OCI-LY1 (cell line): ENCODE results near the gene FBXL17.

Experiments used
- H2AFZ ChIP-seq: fragments of 200-600 bp; sonication (generic), shearing (Covaris generic); 2 replicates; pipeline ENCODE4 v1.6.0; 2014; ENCODE audit warnings: antibody characterized with exemption, mild to moderate bottlenecking, low read length
- H3F3A ChIP-seq: fragments of 200-600 bp; sonication (generic), shearing (Covaris generic); 2 replicates; pipeline ENCODE4 v1.6.0; 2014; ENCODE audit warnings: mild to moderate bottlenecking, antibody characterized with exemption, low read length, moderate library complexity; ENCODE audit not compliant: insufficient read depth
- H3K27ac ChIP-seq: fragments of 200-600 bp; sonication (generic); 2 replicates; pipeline ENCODE4 v1.5.1; 2014; ENCODE audit warnings: low read length, mixed run types, mild to moderate bottlenecking, low read depth; ENCODE audit not compliant: poor library complexity, severe bottlenecking
- H3K27me3 ChIP-seq: fragments of 200-600 bp; sonication (generic); 2 replicates; pipeline ENCODE4 v1.6.0; 2014; ENCODE audit warnings: antibody characterized with exemption, mild to moderate bottlenecking, low read length, moderate library complexity; ENCODE audit not compliant: insufficient read depth
- H3K36me3 ChIP-seq: fragments of 200-600 bp; sonication (generic); 2 replicates; pipeline ENCODE4 v1.6.1; 2014; ENCODE audit warnings: mild to moderate bottlenecking, antibody characterized with exemption, low read length, moderate library complexity, mixed read lengths; ENCODE audit not compliant: insufficient read depth
- H3K4me1 ChIP-seq: fragments of 200-600 bp; sonication (generic); 2 replicates; pipeline ENCODE4 v1.5.1; 2014; ENCODE audit warnings: mild to moderate bottlenecking, low read length, moderate library complexity; ENCODE audit not compliant: insufficient read depth, severe bottlenecking
- H3K4me2 ChIP-seq: fragments of 200-600 bp; sonication (generic), shearing (Covaris generic); 2 replicates; pipeline ENCODE4 v1.6.1; 2014; ENCODE audit warnings: low read length
- H3K4me3 ChIP-seq: fragments of 200-600 bp; sonication (generic); 2 replicates; pipeline ENCODE4 v1.5.1; 2014; ENCODE audit warnings: low read length, low read depth, mild to moderate bottlenecking, mixed read lengths; ENCODE audit not compliant: poor library complexity, severe bottlenecking
- H3K79me2 ChIP-seq: fragments of 200-600 bp; shearing (Covaris generic); 2 replicates; pipeline ENCODE4 v1.6.1; 2016; ENCODE audit warnings: mixed run types, low read length, mixed read lengths; ENCODE audit not compliant: insufficient read depth
- H3K9ac ChIP-seq: fragments of 200-600 bp; sonication (generic), shearing (Covaris generic); 2 replicates; pipeline ENCODE4 v1.6.1; 2014; ENCODE audit warnings: mild to moderate bottlenecking, low read length, mixed read lengths
- H3K9me2 ChIP-seq: fragments of 200-600 bp; sonication (generic), shearing (Covaris generic); 2 replicates; pipeline ENCODE4 v1.6.1; 2014; ENCODE audit warnings: low read depth, mild to moderate bottlenecking, low read length, mixed read lengths
- H3K9me3 ChIP-seq: fragments of 200-600 bp; shearing (Covaris generic); 2 replicates; pipeline ENCODE4 v1.6.1; 2014; ENCODE audit warnings: low read length, mixed read lengths
- H4K20me1 ChIP-seq: fragments of 200-600 bp; sonication (generic), shearing (Covaris generic); 2 replicates; pipeline ENCODE4 v1.6.0; 2016; ENCODE audit warnings: mild to moderate bottlenecking, low read length; ENCODE audit not compliant: insufficient read depth
- EZH2 ChIP-seq: fragments of 200-600 bp; sonication (generic), shearing (Covaris generic); IDR thresholded peaks from 2 replicates; pipeline ENCODE4 v1.8.0; 2017; ENCODE audit warnings: borderline replicate concordance, mixed run types, mild to moderate bottlenecking, antibody characterized with exemption, low read length, moderate library complexity, mixed read lengths
- TF ChIP-seq, protein P1 (sequence below): fragments of 200-600 bp; sonication (generic), shearing (Covaris generic); IDR thresholded peaks from 2 replicates; pipeline ENCODE4 v1.5.1; 2017; ENCODE audit warnings: mild to moderate bottlenecking, antibody characterized with exemption, low read length, moderate library complexity, mixed read lengths

The FBXL17 gene

DNA sequence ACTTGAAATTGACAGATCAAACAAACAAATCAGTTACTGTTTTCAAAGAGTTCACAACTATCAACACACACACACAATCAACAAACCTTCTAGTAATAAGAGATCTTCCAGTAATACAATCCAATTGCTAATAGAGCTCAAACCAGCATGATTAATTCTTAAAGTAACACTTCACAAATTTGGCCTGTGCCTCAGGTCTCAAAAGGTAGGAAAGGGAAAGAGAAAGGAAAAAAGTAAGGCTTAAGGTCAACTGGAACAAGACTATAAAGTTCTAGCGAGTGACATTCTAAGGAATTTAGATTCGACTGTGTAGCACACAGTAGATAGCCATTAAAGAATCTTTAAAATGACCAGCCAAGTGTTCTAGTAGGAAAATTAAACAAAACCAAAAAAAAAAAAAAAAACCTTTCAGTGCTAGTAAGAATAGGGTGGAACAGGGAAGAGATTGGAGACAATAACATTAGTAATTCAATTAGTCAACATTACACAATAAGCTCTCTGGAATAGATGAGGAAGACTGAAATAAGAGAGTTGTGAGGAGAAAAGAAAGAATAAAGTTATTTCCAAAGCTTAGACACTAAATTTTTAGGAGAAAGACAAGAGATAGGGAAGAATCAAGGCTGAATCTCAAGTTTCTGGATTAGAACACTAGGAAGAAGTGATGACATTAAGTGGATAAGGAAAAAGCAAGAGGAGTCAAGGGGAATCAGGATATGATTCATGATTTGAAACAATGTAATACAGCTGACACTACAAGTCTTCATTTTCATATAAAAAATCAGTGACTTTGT lies 86.1 kb downstream of the FBXL17 start:
- Histone ChIP-seq H3K27ac (no peak overlapping the region), H3F3A (no peaks in the 10 kb centered on the region), H3K9me3 (no peaks in the 10 kb centered on the region), H3K36me3 (no peaks in the 10 kb centered on the region), H3K4me2 (no peak overlapping the region), H3K79me2 (no peaks in the 10 kb centered on the region), H3K27me3 (no peaks in the 10 kb centered on the region), H3K9me2 (no peaks in the 10 kb centered on the region), H2AFZ (no peak overlapping the region), H3K9ac (no peak overlapping the region), H3K4me1 (no peaks in the 10 kb centered on the region), H3K4me3 (no peak overlapping the region), H4K20me1 (no peaks in the 10 kb centered on the region)
- TF ChIP-seq, protein P1, sequence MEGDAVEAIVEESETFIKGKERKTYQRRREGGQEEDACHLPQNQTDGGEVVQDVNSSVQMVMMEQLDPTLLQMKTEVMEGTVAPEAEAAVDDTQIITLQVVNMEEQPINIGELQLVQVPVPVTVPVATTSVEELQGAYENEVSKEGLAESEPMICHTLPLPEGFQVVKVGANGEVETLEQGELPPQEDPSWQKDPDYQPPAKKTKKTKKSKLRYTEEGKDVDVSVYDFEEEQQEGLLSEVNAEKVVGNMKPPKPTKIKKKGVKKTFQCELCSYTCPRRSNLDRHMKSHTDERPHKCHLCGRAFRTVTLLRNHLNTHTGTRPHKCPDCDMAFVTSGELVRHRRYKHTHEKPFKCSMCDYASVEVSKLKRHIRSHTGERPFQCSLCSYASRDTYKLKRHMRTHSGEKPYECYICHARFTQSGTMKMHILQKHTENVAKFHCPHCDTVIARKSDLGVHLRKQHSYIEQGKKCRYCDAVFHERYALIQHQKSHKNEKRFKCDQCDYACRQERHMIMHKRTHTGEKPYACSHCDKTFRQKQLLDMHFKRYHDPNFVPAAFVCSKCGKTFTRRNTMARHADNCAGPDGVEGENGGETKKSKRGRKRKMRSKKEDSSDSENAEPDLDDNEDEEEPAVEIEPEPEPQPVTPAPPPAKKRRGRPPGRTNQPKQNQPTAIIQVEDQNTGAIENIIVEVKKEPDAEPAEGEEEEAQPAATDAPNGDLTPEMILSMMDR, result no peak
- TF ChIP-seq EZH2, result no peak

DNA sequence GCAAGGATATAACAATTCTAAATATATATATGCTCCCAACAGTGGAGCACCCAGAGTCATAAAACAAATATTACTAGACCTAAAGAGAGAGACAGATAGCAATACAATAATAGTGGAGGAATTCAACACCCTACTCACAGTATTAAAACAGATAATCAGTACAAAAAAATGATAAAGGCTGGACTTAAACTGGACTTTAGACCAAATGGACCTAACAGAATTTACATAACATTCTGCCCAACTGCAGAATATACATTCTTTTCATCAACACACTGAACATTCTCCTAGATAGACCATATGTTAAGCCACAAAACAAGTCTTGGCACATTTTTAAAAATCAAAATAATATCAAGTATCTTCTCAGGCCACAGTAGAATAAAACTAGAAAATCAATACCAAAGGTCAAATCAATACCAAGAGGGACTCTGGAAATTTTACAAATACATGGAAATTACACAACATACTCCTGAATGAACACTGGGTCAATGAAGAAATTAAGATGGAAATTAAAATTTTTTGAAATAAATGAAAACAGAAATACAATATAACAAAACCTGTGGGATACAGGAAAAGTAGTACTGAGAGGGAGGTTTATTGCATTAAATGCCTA lies 100.8 kb downstream of the FBXL17 start:
- no peak for TF ChIP-seq EZH2
- TF ChIP-seq, protein P1, result no peak
- Histone ChIP-seq H3K9ac (no peak overlapping the region), H3K79me2 (no peaks in the 10 kb centered on the region), H3K4me3 (no peak overlapping the region), H3F3A (no peaks in the 10 kb centered on the region), H3K4me1 (no peaks in the 10 kb centered on the region), H3K4me2 (no peak overlapping the region), H4K20me1 (no peaks in the 10 kb centered on the region), H3K9me2 (no peaks in the 10 kb centered on the region), H3K36me3 (no peaks in the 10 kb centered on the region; the same call in 1 of the 2 replicates), H3K27me3 (no peaks in the 10 kb centered on the region), H2AFZ (no peak overlapping the region), H3K9me3 (0 out of 2 replicates have a peak, but pooled peaks cover under 1% of the 10 kb centered on the region), H3K27ac (no peak overlapping the region)

DNA sequence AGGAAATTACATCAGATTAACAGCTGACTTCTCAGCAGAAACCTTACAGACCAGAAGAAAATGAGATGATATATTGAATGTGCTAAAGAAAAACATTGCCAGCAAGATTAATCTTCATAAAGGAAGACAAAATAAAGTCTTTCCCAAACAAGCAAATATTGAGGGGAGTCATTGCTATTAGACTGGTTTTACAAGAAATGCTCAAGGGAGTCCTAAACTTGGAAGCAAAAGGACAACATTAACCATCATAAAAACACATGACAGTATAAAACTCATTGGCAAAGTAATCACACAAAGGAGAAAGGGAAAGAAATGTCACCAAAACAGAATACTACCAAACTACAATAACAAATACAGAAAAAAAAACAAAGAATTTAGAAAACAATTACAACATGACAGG lies 101.7 kb downstream of the FBXL17 start:
- Histone ChIP-seq H3K27me3 (no peaks in the 10 kb centered on the region), H3K4me2 (no peak overlapping the region), H3K4me1 (no peaks in the 10 kb centered on the region), H3K9me3 (no peaks in the 10 kb centered on the region), H3K4me3 (no peak overlapping the region), H3F3A (no peaks in the 10 kb centered on the region), H2AFZ (no peak overlapping the region), H3K9ac (no peak overlapping the region), H4K20me1 (no peaks in the 10 kb centered on the region), H3K27ac (no peak overlapping the region), H3K79me2 (no peaks in the 10 kb centered on the region), H3K36me3 (no peaks in the 10 kb centered on the region; the same call in 1 of the 2 replicates), H3K9me2 (no peaks in the 10 kb centered on the region)
- no peak for TF ChIP-seq EZH2
- TF ChIP-seq, protein P1, result no peak
